ENCODE data around the gene ANKAR.
"Not testable (repeated sequence)": the region's sequence is repeated elsewhere in the genome, so short reads cannot be mapped to it uniquely, and the experiment has no call there.

Gene ANKAR

DNA sequence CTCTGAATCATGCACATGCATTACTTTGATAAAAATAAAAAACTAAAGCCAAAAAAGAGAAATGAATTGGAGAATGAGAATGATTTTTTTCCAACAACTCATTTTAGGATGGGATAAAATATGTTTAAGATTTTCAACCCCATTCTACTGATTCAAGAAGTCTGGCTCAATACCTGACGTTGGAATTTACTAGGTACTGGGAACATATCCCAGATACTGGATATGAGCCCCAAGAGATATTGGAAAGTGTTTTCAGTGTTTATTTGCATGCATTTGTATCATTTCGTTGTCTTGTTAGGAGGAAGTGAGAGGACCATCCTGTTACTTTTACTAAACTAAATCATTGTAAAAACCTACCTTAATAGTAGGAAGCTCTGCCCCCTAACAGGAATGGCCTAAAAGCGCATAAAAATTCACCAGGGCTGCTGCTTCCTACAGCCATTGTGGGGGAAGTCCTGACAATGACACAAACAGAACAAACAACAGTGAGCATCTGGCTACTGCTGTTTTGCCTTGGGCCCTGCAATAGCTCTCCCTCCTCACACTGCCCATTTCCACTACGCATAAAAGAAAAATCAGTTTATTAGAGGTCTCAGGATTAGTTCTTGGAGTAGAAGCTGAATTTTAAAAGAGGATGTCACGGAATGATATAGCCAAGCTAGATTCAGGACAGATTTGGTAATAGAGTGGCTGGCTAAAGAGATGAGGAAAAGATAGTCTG is 35.2 kb downstream of the ANKAR start:
- DNase-seq = no peak

DNA sequence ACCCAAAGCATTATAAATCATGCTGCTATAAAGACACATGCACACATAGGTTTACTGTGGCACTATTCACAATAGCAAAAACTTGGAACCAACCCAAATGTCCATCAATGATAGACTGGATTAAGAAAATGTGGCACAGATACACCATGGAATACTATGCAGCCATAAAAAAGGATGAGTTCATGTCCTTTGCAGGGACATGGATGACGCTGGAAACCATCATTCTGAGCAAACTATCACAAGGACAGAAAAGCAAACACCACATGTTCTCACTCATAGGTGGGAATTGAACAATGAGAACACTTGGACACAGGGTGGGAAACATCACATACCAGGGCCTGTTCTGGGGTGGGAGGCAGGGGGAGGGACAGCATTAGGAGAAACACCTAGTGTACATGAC is 43.1 kb downstream of the ANKAR start:
- not testable (repeated sequence) for DNase-seq

DNA sequence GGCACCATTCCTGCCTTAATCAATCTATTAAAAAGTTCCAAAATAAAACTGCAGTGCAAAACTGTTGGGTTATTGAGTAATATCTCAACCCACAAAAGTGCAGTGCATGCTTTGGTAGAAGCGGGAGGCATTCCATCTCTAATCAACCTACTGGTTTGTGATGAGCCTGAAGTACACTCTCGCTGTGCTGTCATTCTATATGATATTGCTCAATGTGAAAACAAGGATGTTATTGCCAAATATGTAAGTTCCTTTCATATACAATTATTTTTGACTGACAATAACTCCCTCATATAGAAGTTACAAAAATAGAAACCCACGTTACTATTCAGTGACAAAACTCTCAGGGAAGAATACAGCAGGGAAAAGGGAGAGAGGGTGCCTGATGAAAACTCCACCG is 45.1 kb downstream of the ANKAR start:
- DNase-seq = no peak

DNA sequence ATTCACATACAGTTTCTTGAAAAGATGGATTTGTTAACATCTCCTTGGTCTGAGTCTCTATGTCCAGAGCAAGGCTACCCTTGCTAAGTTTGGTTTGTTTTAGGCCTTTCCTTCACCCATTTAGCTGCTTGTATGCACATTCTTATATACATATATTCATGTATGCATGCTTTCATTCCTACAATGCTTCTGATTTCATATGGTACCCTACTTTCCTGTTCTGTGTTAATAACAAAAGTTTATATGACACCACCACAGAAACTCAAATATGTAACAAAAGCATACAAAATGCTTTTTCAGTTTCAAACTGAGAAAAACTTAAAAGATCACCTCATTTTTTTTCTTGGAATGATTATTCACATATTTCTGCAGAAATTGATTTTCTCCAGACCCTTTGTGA is 48.7 kb downstream of the ANKAR start:
- no peak for DNase-seq
